PFSK-1 (cell line): ENCODE data around the gene PLPP6.

Experiments used
- POLR2AphosphoS5 ChIP-seq: IDR thresholded peaks from 2 replicates; pipeline ENCODE4 v1.6.1; 2012; ENCODE audit warnings: low read depth, mild to moderate bottlenecking, control low read depth, low read length, moderate library complexity
- SIN3A ChIP-seq: IDR thresholded peaks from 2 replicates; pipeline ENCODE4 v1.6.1; 2012; ENCODE audit warnings: mild to moderate bottlenecking, low read length, moderate library complexity, borderline replicate concordance; ENCODE audit not compliant: insufficient read depth
- TAF1 ChIP-seq: IDR thresholded peaks from 2 replicates; pipeline ENCODE4 v1.6.1; 2012; ENCODE audit warnings: low read length, control low read depth, borderline replicate concordance; ENCODE audit not compliant: insufficient read depth
- TF ChIP-seq, protein P1 (sequence below), 2 experiments: IDR thresholded peaks; 2 replicates each; pipeline versions ENCODE4 v1.6.1 to v1.8.0; 2011 to 2012; ENCODE audit warnings: low read depth in 2 of 2, low read length in 2 of 2, control low read depth in 1 of 2, inconsistent platforms in 1 of 2, mild to moderate bottlenecking in 1 of 2, moderate library complexity in 1 of 2; ENCODE audit not compliant: insufficient read depth in 1 of 2

DNA sequence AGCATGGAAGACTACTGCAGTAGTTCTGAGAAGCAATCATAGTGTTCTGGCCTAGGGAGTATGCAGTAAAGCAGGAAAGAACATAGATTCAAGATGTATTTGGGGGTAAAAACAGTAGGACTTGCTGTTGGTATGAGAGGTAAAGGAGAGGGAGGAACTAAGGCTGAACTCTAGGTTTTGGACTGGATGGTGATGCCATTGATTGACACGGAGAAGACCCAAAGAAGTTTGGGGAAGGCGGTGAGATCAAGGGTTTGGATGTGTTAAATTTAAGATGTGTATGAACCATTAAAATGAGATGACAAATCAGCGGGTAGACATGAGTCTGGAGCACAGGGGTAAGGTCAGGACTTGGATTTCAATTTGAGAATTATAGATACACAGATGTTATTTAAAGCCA, 15.3 kb downstream of the PLPP6 start:
- TF ChIP-seq TAF1 (no peak), SIN3A (no peak), POLR2AphosphoS5 (no peak)
- TF ChIP-seq, protein P1, sequence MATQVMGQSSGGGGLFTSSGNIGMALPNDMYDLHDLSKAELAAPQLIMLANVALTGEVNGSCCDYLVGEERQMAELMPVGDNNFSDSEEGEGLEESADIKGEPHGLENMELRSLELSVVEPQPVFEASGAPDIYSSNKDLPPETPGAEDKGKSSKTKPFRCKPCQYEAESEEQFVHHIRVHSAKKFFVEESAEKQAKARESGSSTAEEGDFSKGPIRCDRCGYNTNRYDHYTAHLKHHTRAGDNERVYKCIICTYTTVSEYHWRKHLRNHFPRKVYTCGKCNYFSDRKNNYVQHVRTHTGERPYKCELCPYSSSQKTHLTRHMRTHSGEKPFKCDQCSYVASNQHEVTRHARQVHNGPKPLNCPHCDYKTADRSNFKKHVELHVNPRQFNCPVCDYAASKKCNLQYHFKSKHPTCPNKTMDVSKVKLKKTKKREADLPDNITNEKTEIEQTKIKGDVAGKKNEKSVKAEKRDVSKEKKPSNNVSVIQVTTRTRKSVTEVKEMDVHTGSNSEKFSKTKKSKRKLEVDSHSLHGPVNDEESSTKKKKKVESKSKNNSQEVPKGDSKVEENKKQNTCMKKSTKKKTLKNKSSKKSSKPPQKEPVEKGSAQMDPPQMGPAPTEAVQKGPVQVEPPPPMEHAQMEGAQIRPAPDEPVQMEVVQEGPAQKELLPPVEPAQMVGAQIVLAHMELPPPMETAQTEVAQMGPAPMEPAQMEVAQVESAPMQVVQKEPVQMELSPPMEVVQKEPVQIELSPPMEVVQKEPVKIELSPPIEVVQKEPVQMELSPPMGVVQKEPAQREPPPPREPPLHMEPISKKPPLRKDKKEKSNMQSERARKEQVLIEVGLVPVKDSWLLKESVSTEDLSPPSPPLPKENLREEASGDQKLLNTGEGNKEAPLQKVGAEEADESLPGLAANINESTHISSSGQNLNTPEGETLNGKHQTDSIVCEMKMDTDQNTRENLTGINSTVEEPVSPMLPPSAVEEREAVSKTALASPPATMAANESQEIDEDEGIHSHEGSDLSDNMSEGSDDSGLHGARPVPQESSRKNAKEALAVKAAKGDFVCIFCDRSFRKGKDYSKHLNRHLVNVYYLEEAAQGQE (IDR thresholded peaks at IDR 0.05; ENCODE audit: insufficient read depth in 1 of 2, low read depth in 2 of 2, low read length in 2 of 2), result no peak
